Left ventricle myocardium inferior (tissue), 1 donor: ENCODE results near the gene SDHC. TPM values are rescaled to one million over a fixed set of nuclear protein-coding genes. Genes with fewer than 3 reads are reported as not detected.

Experiments used
- DNase-seq: peaks from one replicate; pipeline ENCODE4 v3.0.0-alpha.2; 2020
- H3K27ac ChIP-seq: fragments of 200-600 bp; replicated peaks from 2 replicates; pipeline ENCODE4 v1.8.0; 2021
- H3K27me3 ChIP-seq: fragments of 200-600 bp; 2 replicates; pipeline ENCODE4 v1.8.0; 2021; ENCODE audit warnings: low read depth
- H3K36me3 ChIP-seq: fragments of 200-600 bp; 2 replicates; pipeline ENCODE4 v1.8.0; 2021
- H3K4me1 ChIP-seq: fragments of 200-600 bp; 2 replicates; pipeline ENCODE4 v1.8.0; 2021
- H3K4me3 ChIP-seq: fragments of 200-600 bp; 2 replicates; pipeline ENCODE4 v1.8.0; 2021; ENCODE audit warnings: mild to moderate bottlenecking, moderate library complexity
- H3K9me3 ChIP-seq: fragments of 200-600 bp; replicated peaks from 2 replicates; pipeline ENCODE4 v1.8.0; 2021
- intact Hi-C: fragments of 100-400 bp; cut with micrococcal nuclease; formaldehyde crosslinking; loops from one replicate; pipeline ENCODE4 v1.11.0; 2022
- long read RNA-seq: library from polyadenylated mRNA; unstranded; transcript quantifications from one replicate; pipeline ENCODE4 v2.0.0, GENCODE V29; 2021
- total RNA-seq: library from RNA; stranded (reverse); fragmentation: NEBNext Ultra II Directional; extraction: Animal tissue kit (Norgen Biotek cat#: 25700); gene quantifications from one replicate; pipeline ENCODE4 v1.2.1, GENCODE V29; 2021
- TF ChIP-seq, protein P1 (sequence below): fragments of 200-600 bp; IDR thresholded peaks from 2 replicates; pipeline ENCODE4 v1.8.0; 2021; ENCODE audit warnings: antibody characterized with exemption, mild to moderate bottlenecking, borderline replicate concordance
- donor health status: DM: no; HTN: yes; CAD: no; lungs with severe emphysema.

Gene SDHC
- total RNA-seq = 393 TPM
- long read RNA-seq, full-length matches to known transcripts = 34 of 55 reads
- long read RNA-seq, partial matches to known transcripts = 2 of 55 reads
- long read RNA-seq, other reads (novel, unspliced or antisense) = 19 of 55 reads

DNA sequence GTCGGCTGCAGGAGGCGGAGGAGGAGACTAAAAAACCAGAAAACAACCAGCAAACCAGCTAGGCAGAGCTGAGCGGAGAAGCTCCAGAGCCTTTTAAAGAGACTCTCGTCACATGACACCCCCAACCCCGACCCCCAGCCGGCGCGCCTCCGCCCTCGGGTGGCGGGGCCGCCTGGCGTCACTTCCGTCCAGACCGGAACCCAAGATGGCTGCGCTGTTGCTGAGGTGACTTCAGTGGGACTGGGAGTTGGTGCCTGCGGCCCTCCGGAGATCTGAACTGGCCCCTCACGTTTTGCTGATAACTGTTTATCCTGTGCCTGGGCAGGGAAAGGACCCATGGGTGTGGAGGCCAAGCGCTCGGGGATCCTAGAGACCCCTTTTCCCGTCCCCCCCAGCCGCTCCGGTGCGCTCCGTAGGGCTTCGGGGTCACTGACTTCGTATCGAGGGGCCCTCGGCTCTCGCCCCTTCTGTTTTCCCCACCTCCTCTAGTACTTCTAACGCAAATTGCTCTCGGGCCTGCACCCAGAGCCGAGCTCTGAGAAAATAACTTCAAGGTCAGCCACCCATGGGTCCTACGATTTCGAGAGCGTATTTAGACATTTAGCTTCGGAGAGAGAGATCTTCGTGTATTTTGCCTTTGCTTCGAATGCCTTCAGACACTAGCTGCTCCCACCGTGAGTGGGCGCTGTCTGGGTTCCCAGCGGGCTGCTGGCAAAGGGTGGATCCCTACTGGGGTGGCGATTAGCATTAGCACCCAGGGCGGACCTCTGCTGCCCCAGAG is at the start of gene SDHC:
SDHC (plus strand) TSS at position 181 of the 781 bp plus-strand sequence; CDS start at position 206, 25 bp downstream.
- Histone ChIP-seq H3K4me3 (peak within 1 kb of the TSS; percentile 88), H3K9me3 (no peaks in the 10 kb centered on the region), H3K36me3 (peaks cover 7% of the 10 kb centered on the region), H3K27ac (peak within 1 kb of the TSS; percentile 96), H3K4me1 (peaks cover 48% of the 10 kb centered on the region), H3K27me3 (peaks cover 6% of the 10 kb centered on the region)
- intact Hi-C loops = no loop called here
- DNase-seq = peak; percentile 90
- TF ChIP-seq, protein P1, sequence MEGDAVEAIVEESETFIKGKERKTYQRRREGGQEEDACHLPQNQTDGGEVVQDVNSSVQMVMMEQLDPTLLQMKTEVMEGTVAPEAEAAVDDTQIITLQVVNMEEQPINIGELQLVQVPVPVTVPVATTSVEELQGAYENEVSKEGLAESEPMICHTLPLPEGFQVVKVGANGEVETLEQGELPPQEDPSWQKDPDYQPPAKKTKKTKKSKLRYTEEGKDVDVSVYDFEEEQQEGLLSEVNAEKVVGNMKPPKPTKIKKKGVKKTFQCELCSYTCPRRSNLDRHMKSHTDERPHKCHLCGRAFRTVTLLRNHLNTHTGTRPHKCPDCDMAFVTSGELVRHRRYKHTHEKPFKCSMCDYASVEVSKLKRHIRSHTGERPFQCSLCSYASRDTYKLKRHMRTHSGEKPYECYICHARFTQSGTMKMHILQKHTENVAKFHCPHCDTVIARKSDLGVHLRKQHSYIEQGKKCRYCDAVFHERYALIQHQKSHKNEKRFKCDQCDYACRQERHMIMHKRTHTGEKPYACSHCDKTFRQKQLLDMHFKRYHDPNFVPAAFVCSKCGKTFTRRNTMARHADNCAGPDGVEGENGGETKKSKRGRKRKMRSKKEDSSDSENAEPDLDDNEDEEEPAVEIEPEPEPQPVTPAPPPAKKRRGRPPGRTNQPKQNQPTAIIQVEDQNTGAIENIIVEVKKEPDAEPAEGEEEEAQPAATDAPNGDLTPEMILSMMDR = peak; percentile 23

DNA sequence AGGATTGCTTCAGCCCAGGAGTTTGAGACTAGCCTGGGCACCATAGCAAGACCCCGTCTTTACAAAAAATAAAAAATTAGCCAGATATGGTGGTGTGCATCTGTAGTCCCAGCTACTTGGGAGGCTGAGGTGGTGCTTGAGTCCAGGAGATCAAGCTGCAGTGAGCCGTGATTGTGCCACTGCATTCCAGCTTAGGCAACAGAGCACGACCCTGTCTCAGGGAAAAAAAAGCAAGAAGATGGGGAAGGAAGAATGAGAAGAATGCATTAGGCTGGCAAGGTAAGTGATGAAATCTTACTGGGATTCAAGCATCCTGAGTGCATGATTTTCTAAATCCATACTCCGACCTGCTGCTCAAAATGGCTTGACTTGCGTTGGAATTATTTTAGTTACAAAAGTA is 48.9 kb upstream of the SDHC start:
- Histone ChIP-seq H3K4me3 (no peak overlapping the region), H3K27ac (no peak overlapping the region), H3K9me3 (no peaks in the 10 kb centered on the region), H3K27me3 (peaks cover 34% of the 10 kb centered on the region), H3K4me1 (peaks cover 11% of the 10 kb centered on the region), H3K36me3 (no peaks in the 10 kb centered on the region)
- TF ChIP-seq, protein P1 = no peak
- intact Hi-C loops = no loop called here
- no peak for DNase-seq

DNA sequence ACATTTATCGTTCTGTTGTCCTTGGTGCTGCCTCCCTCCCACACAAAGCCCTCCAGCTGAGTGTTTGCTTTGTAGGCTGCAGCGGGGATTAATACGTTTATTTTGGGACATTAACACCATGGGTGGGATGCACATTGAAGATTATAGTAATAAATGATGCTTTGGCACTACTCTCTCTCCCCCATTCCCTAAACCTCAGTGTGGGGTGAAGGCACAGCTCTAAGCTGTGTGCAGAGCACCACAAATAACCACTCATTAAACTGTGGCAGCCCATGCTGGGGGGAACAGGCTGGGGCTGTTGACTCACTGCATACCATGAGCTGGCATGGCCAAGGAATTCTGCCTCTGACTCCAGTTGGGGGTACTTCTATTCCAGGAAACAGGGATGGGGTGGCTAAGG is 48.0 kb upstream of the SDHC start:
- DNase-seq = no peak
- Histone ChIP-seq H3K4me1 (peaks cover 11% of the 10 kb centered on the region), H3K9me3 (no peaks in the 10 kb centered on the region), H3K36me3 (no peaks in the 10 kb centered on the region), H3K27me3 (peaks cover 25% of the 10 kb centered on the region), H3K4me3 (no peak overlapping the region), H3K27ac (no peak overlapping the region)
- TF ChIP-seq, protein P1 = no peak
- intact Hi-C loops = no loop called here

GRCh38 chr1:161266836-161267235 is 47.3 kb upstream of the SDHC start:
- intact Hi-C loops = no loop called here
- H3K9me3 ChIP-seq = no peaks in the 10 kb centered on the region
- H3K4me1 ChIP-seq = peaks cover 11% of the 10 kb centered on the region
- H3K36me3 ChIP-seq = no peaks in the 10 kb centered on the region
- peaks cover 24% of the 10 kb centered on the region for H3K27me3 ChIP-seq
- TF ChIP-seq, protein P1 = no peak
- H3K4me3 ChIP-seq = no peak overlapping the region
- DNase-seq = no peak
- no peak overlapping the region for H3K27ac ChIP-seq

DNA sequence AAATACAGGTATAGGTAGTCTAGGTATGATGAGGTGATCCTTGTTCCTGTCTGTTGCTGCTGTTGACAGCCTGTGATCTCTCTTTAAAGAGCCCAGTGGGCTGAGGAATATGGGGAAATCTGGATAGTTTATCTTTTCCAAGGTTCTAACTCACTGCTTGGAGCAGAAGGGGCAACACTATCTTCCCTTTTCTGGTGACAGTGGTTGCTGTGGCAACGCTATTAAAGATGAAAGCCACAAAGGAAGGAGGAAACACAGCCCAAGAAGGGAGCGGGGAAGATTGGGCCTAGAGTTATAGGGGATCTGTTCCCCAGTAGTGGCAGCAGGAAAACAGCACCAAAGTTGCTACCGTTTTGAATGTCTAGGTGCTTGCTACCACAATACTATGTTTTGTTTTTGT is 46.9 kb upstream of the SDHC start:
- H3K27ac ChIP-seq = no peak overlapping the region
- H3K36me3 ChIP-seq = no peaks in the 10 kb centered on the region
- intact Hi-C loops = no loop called here

More for the DNA sequence above, 46.9 kb upstream of the SDHC start:
- Histone ChIP-seq H3K4me1 (peaks cover 11% of the 10 kb centered on the region), H3K4me3 (no peak overlapping the region), H3K9me3 (no peaks in the 10 kb centered on the region), H3K27me3 (peaks cover 28% of the 10 kb centered on the region)
- no peak for DNase-seq
- TF ChIP-seq, protein P1 = no peak
